Omental fat pad (tissue), 4 donors: ENCODE results near the gene DLG2. TPM values are rescaled to one million over a fixed set of nuclear protein-coding genes. Genes with fewer than 3 reads are reported as not detected.

Experiments
- ATAC-seq: fragments of 150-250 bp; one replicate; pipeline ENCODE4 v1.9.1; 2016; ENCODE audit warnings: mild to moderate bottlenecking, moderate library complexity; ENCODE audit not compliant: low FRiP score
- DNase-seq: peaks from one replicate; pipeline ENCODE4 v3.0.0-alpha.2; 2019; ENCODE audit warnings: low spot score
- total RNA-seq, 4 donors: library from RNA; depleted of rRNA; stranded (reverse); fragments of >200 nt; gene quantifications; one replicate each; pipeline ENCODE4 v1.1.0, GENCODE V29; 2016
- TF ChIP-seq, protein P1 (sequence below), 3 donors: fragments of 450-650 bp; IDR thresholded peaks; one replicate each; pipeline ENCODE4 v1.5.1; 2016 to 2017; ENCODE audit warnings: antibody characterized with exemption in 3 of 3, mild to moderate bottlenecking in 3 of 3, moderate library complexity in 2 of 3

The DLG2 gene
- total RNA-seq, 4 donors from 2014 or later = 4.8 to 13.2 (median 8.1) TPM

DNA sequence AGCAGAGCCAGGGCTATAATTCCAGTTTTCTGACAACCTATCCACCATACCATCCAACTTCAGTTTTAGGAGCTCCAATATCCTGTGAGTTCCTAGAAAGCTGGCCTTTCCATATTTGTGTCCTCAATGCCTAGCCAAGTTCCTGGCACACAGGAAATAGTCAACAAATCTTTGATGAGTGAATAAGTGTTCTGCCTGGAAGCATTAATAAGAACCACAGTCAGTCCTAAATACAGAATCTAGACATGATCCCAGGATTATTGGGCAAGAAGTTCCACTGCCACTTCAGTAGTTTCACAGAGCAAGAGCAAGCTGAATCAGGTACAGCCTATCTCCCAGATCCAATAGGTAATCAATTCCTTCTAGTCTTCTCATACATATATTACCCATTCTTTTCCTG lies 942.0 kb downstream of the DLG2 start:
- TF ChIP-seq, protein P1, sequence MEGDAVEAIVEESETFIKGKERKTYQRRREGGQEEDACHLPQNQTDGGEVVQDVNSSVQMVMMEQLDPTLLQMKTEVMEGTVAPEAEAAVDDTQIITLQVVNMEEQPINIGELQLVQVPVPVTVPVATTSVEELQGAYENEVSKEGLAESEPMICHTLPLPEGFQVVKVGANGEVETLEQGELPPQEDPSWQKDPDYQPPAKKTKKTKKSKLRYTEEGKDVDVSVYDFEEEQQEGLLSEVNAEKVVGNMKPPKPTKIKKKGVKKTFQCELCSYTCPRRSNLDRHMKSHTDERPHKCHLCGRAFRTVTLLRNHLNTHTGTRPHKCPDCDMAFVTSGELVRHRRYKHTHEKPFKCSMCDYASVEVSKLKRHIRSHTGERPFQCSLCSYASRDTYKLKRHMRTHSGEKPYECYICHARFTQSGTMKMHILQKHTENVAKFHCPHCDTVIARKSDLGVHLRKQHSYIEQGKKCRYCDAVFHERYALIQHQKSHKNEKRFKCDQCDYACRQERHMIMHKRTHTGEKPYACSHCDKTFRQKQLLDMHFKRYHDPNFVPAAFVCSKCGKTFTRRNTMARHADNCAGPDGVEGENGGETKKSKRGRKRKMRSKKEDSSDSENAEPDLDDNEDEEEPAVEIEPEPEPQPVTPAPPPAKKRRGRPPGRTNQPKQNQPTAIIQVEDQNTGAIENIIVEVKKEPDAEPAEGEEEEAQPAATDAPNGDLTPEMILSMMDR (IDR thresholded peaks at IDR 0.05) = no peak
- ATAC-seq (no peak), DNase-seq (no peak)

DNA sequence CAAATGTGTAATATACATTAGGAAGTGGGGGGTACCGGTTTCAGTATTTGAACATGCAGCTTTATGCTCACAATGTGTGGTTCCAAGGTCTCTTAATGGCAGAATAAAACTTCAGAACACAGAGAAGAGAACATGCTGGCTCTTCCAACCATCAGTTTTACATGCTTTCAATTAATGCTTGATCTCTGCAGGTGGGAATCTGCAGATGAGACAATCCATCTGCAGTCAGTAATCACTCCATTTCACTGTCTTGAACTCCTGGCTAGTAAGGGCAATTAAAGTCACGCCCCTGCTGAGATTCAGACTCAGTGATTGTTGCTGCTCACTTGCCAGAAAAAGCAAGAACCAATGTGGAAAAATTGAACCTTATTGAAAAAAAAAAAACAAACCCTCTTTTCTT lies 945.7 kb downstream of the DLG2 start:
- no peak for ATAC-seq
- TF ChIP-seq, protein P1 (IDR thresholded peaks at IDR 0.05) = no peak
- no peak for DNase-seq

DNA sequence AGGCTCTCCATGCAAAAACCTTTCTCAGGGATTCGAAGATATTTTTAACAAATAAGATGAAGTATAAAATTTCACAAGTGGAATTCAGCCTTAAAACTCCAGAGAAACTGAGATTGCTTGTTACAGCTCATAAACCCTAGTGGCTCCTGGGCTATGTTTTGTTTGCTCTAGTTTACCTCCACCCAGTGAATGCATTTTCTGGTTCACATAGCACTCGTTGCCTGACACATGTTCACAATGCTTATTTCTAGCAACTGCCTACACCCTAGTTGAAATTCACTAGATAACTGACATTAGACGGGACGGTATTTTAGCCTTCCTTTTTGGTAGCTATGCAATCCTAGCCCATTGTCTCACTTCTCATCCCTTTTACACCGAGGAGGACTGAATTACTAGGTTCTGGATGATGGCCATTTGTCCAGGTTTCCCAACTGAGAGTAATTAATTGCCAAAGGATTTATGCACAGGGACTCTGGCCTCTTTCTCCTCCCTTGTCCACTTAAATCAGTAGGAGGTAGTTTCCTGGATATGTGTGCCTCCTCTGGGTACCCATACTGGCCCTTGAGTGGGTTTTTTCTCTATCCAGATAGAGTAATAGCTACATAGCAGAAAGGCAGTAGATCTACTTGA lies 951.6 kb downstream of the DLG2 start:
- TF ChIP-seq, protein P1 (IDR thresholded peaks at IDR 0.05) = no peak
- DNase-seq (no peak), ATAC-seq (no peak)

DNA sequence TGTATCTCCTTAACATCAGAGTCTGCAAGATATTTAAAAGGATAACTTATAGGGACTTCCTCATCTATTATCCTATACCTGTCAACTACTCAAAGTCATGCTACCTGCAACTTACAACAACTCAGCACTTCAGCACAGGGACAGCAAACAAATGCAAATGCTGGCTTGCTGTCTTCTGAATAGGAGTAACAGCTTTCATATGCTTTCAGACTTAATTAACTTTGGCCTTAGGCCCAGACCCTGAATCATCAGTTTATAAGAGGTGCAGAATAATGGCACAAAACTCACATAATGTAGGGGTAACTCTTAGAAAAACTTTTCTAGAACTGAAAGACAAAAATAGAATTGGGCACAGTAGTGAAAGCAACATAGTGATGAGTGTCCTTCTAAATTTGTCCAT lies 953.4 kb downstream of the DLG2 start:
- ATAC-seq (no peak), DNase-seq (no peak)
- TF ChIP-seq, protein P1 (IDR thresholded peaks at IDR 0.05) = no peak

DNA sequence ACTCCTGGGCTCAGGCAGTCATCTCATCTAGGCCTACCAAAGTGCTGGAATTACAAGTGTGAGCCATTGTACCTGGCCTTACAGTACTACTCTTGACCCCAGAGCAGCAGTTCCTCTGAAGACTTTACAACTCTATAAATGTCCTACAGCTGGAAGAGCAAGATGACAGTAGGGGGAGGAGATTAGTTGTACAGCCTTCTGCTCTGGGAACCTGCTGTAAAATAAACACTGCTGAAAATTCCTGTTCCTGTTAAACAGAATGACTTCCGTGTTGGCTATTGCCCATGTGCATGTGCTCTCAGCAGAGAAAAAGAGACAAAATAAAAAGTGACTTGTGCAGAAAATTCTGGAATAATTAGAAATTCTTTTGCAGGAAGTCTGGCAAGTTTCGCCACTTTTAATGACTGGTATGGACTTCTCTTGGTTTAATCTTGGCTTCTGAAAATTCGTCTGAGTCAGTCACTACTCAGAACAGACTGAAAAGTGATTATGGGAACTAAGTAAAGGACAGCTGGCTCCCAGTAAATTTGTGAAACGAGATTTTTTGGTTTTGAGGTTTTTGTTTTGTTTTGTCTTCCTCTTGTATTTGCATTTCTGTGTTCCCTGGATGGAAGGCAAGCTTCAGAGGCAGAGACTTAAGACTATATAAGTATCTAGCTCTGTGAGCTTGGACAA lies 955.7 kb downstream of the DLG2 start:
- no peak for ATAC-seq
- DNase-seq = no peak
- TF ChIP-seq, protein P1 (IDR thresholded peaks at IDR 0.05) = no peak

DNA sequence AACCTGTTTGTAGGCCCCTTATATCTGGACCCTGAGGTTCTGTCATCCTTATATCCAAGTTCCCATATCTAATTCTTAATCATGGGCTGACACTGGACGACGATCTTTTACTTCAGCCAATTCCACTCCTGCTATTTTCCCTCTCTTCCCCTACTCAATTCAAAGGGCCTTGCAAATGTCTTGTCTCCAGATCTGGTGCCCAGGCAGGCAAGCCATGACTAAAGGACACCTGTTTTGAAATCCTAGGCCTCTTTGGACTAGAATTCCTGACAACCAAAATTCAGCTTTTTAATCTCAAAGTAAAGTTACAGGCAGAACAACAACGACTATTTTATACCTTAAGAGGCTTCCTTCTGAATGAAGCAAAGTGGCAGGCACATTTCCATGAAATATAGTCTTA lies 963.4 kb downstream of the DLG2 start:
- DNase-seq (no peak), ATAC-seq (no peak)
- TF ChIP-seq, protein P1 (IDR thresholded peaks at IDR 0.05) = no peak
